ENCODE results near the gene RSL1D1. TPM values are rescaled to one million over a fixed set of nuclear protein-coding genes. Genes with fewer than 3 reads are reported as not detected.

Gene RSL1D1
- total RNA-seq, 1 experiment from 2014 or later = 195 TPM

DNA sequence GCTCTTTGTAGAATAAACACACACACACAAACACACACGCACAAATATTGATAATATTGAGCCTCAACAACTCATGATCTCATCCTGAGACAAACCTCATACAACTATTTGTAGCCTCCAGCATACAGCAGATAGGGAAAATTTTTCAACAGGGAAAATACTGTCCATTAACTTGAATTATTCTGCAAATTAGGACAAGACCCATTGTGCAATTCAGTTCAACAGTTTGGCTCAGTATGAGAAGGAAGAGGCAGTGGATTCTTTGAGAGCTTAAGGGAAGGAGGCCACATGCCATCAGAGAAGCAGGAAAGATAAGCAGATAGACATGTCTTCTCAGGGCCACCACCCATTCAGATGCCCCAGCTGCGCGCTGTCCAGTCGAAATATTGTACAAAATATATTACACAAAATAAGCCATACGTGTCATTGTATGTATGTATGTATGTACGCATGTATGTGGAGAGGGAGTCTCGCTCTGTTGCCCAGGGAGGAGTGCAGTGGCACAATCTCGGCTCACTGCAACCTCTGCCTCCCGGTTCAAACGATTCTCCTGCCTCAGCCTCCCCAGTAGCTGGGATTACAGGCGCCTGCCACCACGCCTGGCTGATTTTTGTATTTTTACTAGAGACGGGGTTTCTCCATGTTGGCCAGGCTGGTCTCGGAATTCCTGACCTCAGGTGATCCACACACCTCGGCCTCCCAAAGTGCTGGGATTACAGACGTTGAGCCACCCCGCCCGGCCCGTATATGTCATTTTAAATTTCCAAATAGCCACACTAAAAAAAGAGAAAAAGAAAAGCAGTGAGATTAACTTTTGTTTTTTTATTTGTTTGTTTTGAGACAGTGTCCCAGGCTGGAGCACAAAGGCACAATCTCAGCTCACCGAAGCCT lies 56.1 kb downstream of the RSL1D1 start:
- H3K27me3 ChIP-seq (ENCODE audit: control insufficient read depth, insufficient read depth, low read length) = no peaks in the 10 kb centered on the region
- TF ChIP-seq POLR2AphosphoS5 (IDR thresholded peaks at IDR 0.05; ENCODE audit: low read depth, low read length) (no peak), SIN3A (IDR thresholded peaks at IDR 0.05; ENCODE audit: borderline replicate concordance, insufficient read depth, low read depth, low read length) (no peak), TCF7L2 (IDR thresholded peaks at IDR 0.05; ENCODE audit: low read depth, low read length) (no peak)
- TF ChIP-seq, protein P1, sequence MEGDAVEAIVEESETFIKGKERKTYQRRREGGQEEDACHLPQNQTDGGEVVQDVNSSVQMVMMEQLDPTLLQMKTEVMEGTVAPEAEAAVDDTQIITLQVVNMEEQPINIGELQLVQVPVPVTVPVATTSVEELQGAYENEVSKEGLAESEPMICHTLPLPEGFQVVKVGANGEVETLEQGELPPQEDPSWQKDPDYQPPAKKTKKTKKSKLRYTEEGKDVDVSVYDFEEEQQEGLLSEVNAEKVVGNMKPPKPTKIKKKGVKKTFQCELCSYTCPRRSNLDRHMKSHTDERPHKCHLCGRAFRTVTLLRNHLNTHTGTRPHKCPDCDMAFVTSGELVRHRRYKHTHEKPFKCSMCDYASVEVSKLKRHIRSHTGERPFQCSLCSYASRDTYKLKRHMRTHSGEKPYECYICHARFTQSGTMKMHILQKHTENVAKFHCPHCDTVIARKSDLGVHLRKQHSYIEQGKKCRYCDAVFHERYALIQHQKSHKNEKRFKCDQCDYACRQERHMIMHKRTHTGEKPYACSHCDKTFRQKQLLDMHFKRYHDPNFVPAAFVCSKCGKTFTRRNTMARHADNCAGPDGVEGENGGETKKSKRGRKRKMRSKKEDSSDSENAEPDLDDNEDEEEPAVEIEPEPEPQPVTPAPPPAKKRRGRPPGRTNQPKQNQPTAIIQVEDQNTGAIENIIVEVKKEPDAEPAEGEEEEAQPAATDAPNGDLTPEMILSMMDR (IDR thresholded peaks at IDR 0.05) = no peak
- TF ChIP-seq, protein P2, sequence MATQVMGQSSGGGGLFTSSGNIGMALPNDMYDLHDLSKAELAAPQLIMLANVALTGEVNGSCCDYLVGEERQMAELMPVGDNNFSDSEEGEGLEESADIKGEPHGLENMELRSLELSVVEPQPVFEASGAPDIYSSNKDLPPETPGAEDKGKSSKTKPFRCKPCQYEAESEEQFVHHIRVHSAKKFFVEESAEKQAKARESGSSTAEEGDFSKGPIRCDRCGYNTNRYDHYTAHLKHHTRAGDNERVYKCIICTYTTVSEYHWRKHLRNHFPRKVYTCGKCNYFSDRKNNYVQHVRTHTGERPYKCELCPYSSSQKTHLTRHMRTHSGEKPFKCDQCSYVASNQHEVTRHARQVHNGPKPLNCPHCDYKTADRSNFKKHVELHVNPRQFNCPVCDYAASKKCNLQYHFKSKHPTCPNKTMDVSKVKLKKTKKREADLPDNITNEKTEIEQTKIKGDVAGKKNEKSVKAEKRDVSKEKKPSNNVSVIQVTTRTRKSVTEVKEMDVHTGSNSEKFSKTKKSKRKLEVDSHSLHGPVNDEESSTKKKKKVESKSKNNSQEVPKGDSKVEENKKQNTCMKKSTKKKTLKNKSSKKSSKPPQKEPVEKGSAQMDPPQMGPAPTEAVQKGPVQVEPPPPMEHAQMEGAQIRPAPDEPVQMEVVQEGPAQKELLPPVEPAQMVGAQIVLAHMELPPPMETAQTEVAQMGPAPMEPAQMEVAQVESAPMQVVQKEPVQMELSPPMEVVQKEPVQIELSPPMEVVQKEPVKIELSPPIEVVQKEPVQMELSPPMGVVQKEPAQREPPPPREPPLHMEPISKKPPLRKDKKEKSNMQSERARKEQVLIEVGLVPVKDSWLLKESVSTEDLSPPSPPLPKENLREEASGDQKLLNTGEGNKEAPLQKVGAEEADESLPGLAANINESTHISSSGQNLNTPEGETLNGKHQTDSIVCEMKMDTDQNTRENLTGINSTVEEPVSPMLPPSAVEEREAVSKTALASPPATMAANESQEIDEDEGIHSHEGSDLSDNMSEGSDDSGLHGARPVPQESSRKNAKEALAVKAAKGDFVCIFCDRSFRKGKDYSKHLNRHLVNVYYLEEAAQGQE (IDR thresholded peaks at IDR 0.05; ENCODE audit: insufficient read depth in 1 of 2, low read depth in 2 of 2, low read length in 1 of 2) = no peak
- in situ Hi-C loops (cut with HindIII; ENCODE audit: low pct_unique_long_range_greater_than_20kb, low sequenced_read_pairs) (no loop called here), intact Hi-C loops (cut with micrococcal nuclease; ENCODE audit: unreplicated experiment) (no loop called here)
- POLR2A ChIA-PET = no interaction called here
- ATAC-seq (no peak), DNase-seq (ENCODE audit: low read depth, low spot score) (no peak)
- no peaks in the 10 kb centered on the region for H3K9me3 ChIP-seq (ENCODE audit: control insufficient read depth, insufficient read depth, low read depth, low read length)
- H3K27ac ChIP-seq (ENCODE audit: low read length) = peak overlapping the region; percentile 92
- TSS peak; percentile 64 for BruUV-seq (replicated peaks)
- CTCF ChIA-PET = no interaction called here
- H3K4me3 ChIP-seq (ENCODE audit: low read depth in 2 of 2, low read length in 2 of 2) = peak overlapping the region; percentile 71 to 95
- H3K36me3 ChIP-seq (ENCODE audit: control insufficient read depth, insufficient read depth, low read length) = no peaks in the 10 kb centered on the region; the same call in none of the 2 replicates
- peaks cover 35% of the 10 kb centered on the region for H3K4me1 ChIP-seq (ENCODE audit: control insufficient read depth, insufficient read depth, low read length)

DNA sequence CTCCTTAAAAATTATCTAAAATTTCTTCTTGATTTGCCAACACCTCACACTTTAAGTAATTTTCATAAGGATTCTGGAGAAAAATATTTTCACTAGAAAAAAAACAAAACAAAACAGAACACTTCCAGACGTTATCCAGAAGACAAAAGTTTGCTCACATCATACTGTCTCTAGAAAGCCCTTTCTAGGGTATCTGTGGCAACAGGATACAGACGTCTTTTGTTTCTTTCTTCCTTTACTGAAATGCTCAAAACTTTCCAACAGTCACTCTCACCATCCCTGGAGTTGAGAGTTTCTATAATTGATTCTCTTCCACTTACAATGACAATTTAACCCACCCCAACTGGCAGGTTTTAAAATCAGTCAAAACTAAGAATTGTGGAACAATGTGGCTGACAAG lies 56.9 kb downstream of the RSL1D1 start:
- DNase-seq (ENCODE audit: low read depth, low spot score) (no peak), ATAC-seq (no peak)
- no TSS peak for BruUV-seq (replicated peaks)
- Histone ChIP-seq H3K27me3 (ENCODE audit: control insufficient read depth, insufficient read depth, low read length) (no peaks in the 10 kb centered on the region), H3K4me1 (ENCODE audit: control insufficient read depth, insufficient read depth, low read length) (peaks cover 35% of the 10 kb centered on the region), H3K4me3 (ENCODE audit: low read depth in 2 of 2, low read length in 2 of 2) (0 out of 4 replicates have a peak overlapping the region, but pooled peaks of 1 of the 2 experiments have one; percentile 11), H3K9me3 (ENCODE audit: control insufficient read depth, insufficient read depth, low read depth, low read length) (no peaks in the 10 kb centered on the region), H3K27ac (ENCODE audit: low read length) (peak overlapping the region; percentile 92), H3K36me3 (ENCODE audit: control insufficient read depth, insufficient read depth, low read length) (no peaks in the 10 kb centered on the region; the same call in none of the 2 replicates)
- in situ Hi-C loops (cut with HindIII; ENCODE audit: low pct_unique_long_range_greater_than_20kb, low sequenced_read_pairs) = no loop called here
- TF ChIP-seq, protein P2 (IDR thresholded peaks at IDR 0.05; ENCODE audit: insufficient read depth in 1 of 2, low read depth in 2 of 2, low read length in 1 of 2) = no peak
- TF ChIP-seq, protein P1 (IDR thresholded peaks at IDR 0.05) = no peak
- no peak for TF ChIP-seq TCF7L2 (IDR thresholded peaks at IDR 0.05; ENCODE audit: low read depth, low read length)
- intact Hi-C loops (cut with micrococcal nuclease; ENCODE audit: unreplicated experiment) = no loop called here
- ChIA-PET POLR2A (interaction anchor here (0.6 kb wide), 1 partner anchor 12 kb away, joined by 3 read pairs; no protein-coding TSS in a partner anchor), CTCF (no interaction called here)
